ENCODE data around the gene PROSER3.

Gene PROSER3

GRCh38 chr19:35746531-35746930, 11.4 kb upstream of the PROSER3 start:
- TF ChIP-seq, protein P1, sequence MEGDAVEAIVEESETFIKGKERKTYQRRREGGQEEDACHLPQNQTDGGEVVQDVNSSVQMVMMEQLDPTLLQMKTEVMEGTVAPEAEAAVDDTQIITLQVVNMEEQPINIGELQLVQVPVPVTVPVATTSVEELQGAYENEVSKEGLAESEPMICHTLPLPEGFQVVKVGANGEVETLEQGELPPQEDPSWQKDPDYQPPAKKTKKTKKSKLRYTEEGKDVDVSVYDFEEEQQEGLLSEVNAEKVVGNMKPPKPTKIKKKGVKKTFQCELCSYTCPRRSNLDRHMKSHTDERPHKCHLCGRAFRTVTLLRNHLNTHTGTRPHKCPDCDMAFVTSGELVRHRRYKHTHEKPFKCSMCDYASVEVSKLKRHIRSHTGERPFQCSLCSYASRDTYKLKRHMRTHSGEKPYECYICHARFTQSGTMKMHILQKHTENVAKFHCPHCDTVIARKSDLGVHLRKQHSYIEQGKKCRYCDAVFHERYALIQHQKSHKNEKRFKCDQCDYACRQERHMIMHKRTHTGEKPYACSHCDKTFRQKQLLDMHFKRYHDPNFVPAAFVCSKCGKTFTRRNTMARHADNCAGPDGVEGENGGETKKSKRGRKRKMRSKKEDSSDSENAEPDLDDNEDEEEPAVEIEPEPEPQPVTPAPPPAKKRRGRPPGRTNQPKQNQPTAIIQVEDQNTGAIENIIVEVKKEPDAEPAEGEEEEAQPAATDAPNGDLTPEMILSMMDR (IDR thresholded peaks at IDR 0.05; ENCODE audit: extremely low read depth, insufficient read depth, missing control alignments), result no peak
- DNase-seq (ENCODE audit: low spot score), result no peak
- in situ Hi-C loops (cut with MboI; ENCODE audit: low pct_unique_long_range_greater_than_20kb, low sequenced_read_pairs, unreplicated experiment), result no loop called here

DNA sequence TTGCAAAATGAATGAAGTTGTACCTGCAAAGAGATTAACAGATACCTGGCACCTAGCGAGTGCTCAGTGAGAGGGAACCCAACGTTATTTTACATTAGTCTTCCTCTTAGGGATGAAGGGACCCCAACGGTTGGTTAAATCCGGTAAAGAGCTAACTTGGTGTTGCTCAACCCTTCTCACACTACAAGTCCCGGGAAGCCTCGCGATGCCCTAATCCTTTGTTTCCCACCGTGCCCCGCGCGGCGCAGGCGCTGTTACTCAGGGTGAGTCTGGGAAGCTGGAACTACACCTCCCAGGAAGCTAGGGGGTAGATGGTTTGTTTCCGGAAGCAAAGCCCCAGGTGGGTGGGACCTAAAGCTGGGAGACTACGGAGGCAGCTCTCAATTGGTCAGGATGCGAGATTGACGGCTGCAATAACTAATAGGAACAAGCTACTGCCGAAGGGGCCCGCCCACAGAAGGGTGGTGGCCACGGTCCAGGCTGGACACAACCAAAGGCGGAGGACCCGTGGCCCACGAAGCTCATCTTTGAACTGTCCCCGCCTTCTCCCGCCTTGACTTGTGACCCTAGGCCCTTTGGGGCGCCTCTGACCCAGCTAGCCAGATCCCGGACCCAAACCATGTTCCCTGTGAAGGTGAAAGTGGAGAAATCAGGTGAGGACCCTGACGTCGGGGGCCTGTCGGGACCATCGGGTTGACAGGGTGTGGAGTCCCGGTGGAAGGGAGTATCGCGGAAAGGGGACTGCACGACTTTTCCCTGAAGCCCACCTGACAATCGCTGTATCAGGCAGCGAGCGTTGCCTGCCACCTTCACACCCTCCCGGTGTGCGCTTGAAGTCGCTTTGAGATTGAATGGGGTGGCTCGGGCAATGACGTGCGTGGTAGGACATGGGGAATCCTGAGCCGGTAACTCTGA, 9.6 kb upstream of the PROSER3 start, which contains the start of gene LIN37:
LIN37 (plus strand) TSS at position 471 of the 915 bp plus-strand sequence; CDS start at position 620, 149 bp downstream.
- TF ChIP-seq, protein P1 (IDR thresholded peaks at IDR 0.05; ENCODE audit: extremely low read depth, insufficient read depth, missing control alignments), result no peak
- in situ Hi-C loops (cut with MboI; ENCODE audit: low pct_unique_long_range_greater_than_20kb, low sequenced_read_pairs, unreplicated experiment), result no loop called here

DNA sequence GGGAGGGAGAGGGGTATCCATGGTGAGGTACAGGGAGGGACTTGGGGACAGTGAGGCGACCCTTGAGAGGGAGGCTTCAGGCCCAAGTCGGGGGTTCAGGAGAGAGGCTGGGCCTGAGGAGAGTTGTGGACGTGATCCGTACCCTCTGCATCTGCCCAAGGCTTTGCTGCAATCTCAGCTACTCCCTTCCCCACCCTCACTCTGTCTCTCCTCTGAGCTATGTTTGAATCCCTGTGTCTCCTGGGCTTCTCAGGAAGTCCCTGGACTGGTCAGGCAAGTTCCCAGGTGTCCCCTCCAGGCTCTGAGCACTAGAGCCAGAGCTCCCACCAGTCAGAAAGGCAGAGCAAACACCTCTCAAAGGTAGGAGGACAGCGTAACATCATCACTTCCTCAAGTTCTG, 7.8 kb upstream of the PROSER3 start:
- DNase-seq (ENCODE audit: low spot score), result no peak
- TF ChIP-seq, protein P1 (IDR thresholded peaks at IDR 0.05; ENCODE audit: extremely low read depth, insufficient read depth, missing control alignments), result no peak
- in situ Hi-C loops (cut with MboI; ENCODE audit: low pct_unique_long_range_greater_than_20kb, low sequenced_read_pairs, unreplicated experiment), result no loop called here

More for the DNA sequence above, 9.6 kb upstream of the PROSER3 start, which contains the start of gene LIN37:
- DNase-seq (ENCODE audit: low spot score), result peak; percentile 94

DNA sequence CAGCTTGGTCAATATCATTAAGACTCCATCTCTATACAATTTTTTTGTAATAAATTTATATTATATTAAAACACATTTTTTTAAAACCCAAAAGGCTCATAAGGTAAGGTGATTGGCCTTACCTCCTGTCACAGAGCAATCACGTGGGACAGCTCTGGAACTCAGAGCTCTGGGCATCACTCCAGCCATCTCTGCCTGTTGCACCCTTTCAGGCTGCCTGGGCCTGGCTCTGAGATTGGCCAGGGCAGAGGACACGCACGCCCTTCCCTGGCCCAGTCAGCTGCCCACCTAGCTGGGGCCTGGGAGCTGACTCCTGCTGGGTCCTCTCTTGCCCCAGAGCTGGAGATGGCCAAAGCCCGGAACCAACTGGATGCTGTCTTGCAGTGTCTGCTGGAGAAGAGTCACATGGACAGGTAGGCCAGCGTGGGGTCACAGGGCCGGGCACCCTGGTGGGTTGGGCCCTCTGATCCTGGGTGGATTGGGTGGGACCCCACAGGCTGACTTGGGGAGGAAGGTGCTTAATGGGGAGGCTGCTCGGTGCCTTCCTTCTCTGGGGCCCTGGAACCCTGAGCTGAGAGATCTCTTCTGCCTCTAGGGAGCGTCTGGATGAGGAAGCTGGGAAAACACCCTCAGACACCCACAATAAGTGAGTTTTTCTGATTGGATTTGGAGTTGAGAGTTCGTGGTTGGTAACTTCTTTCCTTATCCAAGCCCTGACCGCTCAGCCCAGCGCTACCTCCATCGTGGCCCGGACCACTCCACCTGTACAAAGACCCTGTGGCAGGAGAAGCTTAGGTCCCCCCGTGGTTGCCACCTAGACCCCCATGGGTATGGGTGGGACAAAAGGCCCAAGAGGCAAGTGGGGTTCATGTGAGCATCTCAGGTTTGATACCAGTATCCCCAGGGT, 5.9 kb upstream of the PROSER3 start:
- DNase-seq (ENCODE audit: low spot score), result no peak
- in situ Hi-C loops (cut with MboI; ENCODE audit: low pct_unique_long_range_greater_than_20kb, low sequenced_read_pairs, unreplicated experiment), result no loop called here
- TF ChIP-seq, protein P1 (IDR thresholded peaks at IDR 0.05; ENCODE audit: extremely low read depth, insufficient read depth, missing control alignments), result no peak

- in situ Hi-C loops (cut with MboI; ENCODE audit: low pct_unique_long_range_greater_than_20kb, low sequenced_read_pairs, unreplicated experiment), result no loop called here
- no peak for DNase-seq (ENCODE audit: low spot score)
- TF ChIP-seq, protein P1 (IDR thresholded peaks at IDR 0.05; ENCODE audit: extremely low read depth, insufficient read depth, missing control alignments), result no peak
These were observed 5.1 kb upstream of the PROSER3 start for GRCh38 chr19:35752746-35753350.
